Coronary artery (tissue), 2 donors: ENCODE results near the gene NTNG1.

Source experiments
- DNase-seq: peaks from one replicate; pipeline ENCODE4 v3.0.0-alpha.2; 2017; ENCODE audit warnings: low spot score
- H3K27ac ChIP-seq, 2 donors: fragments of 200-600 bp; sonication (generic); one replicate each; pipeline ENCODE4 v1.5.1; 2016 to 2019
- H3K4me3 ChIP-seq: fragments of 200-600 bp; sonication (generic); 2 replicates; pipeline ENCODE4 v1.5.1; 2016; ENCODE audit warnings: mild to moderate bottlenecking, moderate library complexity
- CTCF ChIP-seq: fragments of 200-600 bp; sonication (generic); IDR thresholded peaks from one replicate; pipeline ENCODE4 v1.5.1; 2019; ENCODE audit warnings: antibody characterized with exemption

Gene NTNG1

GRCh38 chr1:107328087-107328486 is 187.2 kb downstream of the NTNG1 start:
- TF ChIP-seq CTCF = no peak
- no peak for DNase-seq

GRCh38 chr1:107339775-107340174 is 198.9 kb downstream of the NTNG1 start:
- no peak overlapping the region for H3K27ac ChIP-seq
- no peak overlapping the region for H3K4me3 ChIP-seq
- TF ChIP-seq CTCF = no peak
- DNase-seq = no peak

More at GRCh38 chr1:107328087-107328486, 187.2 kb downstream of the NTNG1 start:
- no peak overlapping the region for H3K4me3 ChIP-seq
- no peak overlapping the region for H3K27ac ChIP-seq

- Histone ChIP-seq H3K4me3 (no peak overlapping the region), H3K27ac (no peak overlapping the region)
- no peak for DNase-seq
- no peak for TF ChIP-seq CTCF
These were observed 201.5 kb downstream of the NTNG1 start for GRCh38 chr1:107342316-107342715.

- no peak for TF ChIP-seq CTCF
- H3K27ac ChIP-seq = no peak overlapping the region
- no peak for DNase-seq
- H3K4me3 ChIP-seq = no peak overlapping the region
These were observed 201.9 kb downstream of the NTNG1 start for GRCh38 chr1:107342768-107343167.

- no peak for DNase-seq
- TF ChIP-seq CTCF = no peak
- no peak overlapping the region for H3K27ac ChIP-seq
- H3K4me3 ChIP-seq = no peak overlapping the region
These were observed 202.8 kb downstream of the NTNG1 start for GRCh38 chr1:107343601-107344000.

GRCh38 chr1:107344268-107344760 is 203.5 kb downstream of the NTNG1 start:
- H3K27ac ChIP-seq = no peak overlapping the region
- no peak for TF ChIP-seq CTCF

GRCh38 chr1:107344836-107345235 is 204.0 kb downstream of the NTNG1 start:
- DNase-seq = no peak
- Histone ChIP-seq H3K27ac (no peak overlapping the region), H3K4me3 (no peak overlapping the region)
- TF ChIP-seq CTCF = no peak

More at GRCh38 chr1:107344268-107344760, 203.5 kb downstream of the NTNG1 start:
- H3K4me3 ChIP-seq = no peak overlapping the region
- no peak for DNase-seq
